Ovary (tissue), 3 donors: ENCODE data around the gene MDGA2.

Experiments used
- EP300 ChIP-seq: sonication (generic); formaldehyde crosslinking; IDR thresholded peaks from one replicate; pipeline ENCODE4 v1.6.1; 2017; ENCODE audit warnings: antibody characterized with exemption
- POLR2A ChIP-seq: fragments of 450-650 bp; IDR thresholded peaks from one replicate; pipeline ENCODE4 v1.6.1; 2017; ENCODE audit warnings: antibody characterized with exemption, mild to moderate bottlenecking, moderate library complexity
- TF ChIP-seq, protein P1 (sequence below), 3 donors: fragments of 450-650 bp in 2 of 3; fragments of 200-600 bp in 1 of 3; IDR thresholded peaks; one replicate each; pipeline versions ENCODE4 v1.5.1 to v1.8.0; 2016 to 2022; ENCODE audit warnings: antibody characterized with exemption in 3 of 3, mild to moderate bottlenecking in 1 of 3
- donor health status: DM: no; HTN: no; CAD: no.

DNA sequence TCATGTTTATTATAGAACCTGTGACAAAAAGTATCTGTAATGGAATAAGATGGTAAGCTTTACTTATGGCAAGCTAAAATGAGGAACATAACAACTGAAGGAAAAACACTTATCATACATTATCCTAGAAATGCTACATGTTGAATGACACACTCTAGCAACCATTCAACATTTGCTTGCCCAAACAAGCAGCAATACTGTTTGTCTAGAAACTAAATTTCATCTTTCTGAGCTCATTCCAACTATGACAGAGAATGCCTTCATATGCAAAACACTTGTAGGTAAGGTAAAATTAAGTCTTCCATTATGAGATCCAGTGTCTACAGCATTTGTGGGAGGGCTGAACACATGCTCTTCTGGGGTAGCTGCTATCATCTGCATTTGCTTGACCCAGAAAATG is 108.1 kb downstream of the MDGA2 start:
- TF ChIP-seq, protein P1, sequence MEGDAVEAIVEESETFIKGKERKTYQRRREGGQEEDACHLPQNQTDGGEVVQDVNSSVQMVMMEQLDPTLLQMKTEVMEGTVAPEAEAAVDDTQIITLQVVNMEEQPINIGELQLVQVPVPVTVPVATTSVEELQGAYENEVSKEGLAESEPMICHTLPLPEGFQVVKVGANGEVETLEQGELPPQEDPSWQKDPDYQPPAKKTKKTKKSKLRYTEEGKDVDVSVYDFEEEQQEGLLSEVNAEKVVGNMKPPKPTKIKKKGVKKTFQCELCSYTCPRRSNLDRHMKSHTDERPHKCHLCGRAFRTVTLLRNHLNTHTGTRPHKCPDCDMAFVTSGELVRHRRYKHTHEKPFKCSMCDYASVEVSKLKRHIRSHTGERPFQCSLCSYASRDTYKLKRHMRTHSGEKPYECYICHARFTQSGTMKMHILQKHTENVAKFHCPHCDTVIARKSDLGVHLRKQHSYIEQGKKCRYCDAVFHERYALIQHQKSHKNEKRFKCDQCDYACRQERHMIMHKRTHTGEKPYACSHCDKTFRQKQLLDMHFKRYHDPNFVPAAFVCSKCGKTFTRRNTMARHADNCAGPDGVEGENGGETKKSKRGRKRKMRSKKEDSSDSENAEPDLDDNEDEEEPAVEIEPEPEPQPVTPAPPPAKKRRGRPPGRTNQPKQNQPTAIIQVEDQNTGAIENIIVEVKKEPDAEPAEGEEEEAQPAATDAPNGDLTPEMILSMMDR (IDR thresholded peaks at IDR 0.05): no peak
- TF ChIP-seq POLR2A (no peak), EP300 (no peak)
